ENCODE data around the gene PRRC2B.
"Not testable (repeated sequence)": the region's sequence is repeated elsewhere in the genome, so short reads cannot be mapped to it uniquely, and the experiment has no call there.

The PRRC2B gene

GRCh38 chr9:131438190-131438589, 44.3 kb downstream of the PRRC2B start:
- DNase-seq, result no peak

- no peak for DNase-seq
Observed at GRCh38 chr9:131439224-131439623, 45.3 kb downstream of the PRRC2B start.

- no peak for DNase-seq
Observed at GRCh38 chr9:131441441-131441840, 47.6 kb downstream of the PRRC2B start.

DNA sequence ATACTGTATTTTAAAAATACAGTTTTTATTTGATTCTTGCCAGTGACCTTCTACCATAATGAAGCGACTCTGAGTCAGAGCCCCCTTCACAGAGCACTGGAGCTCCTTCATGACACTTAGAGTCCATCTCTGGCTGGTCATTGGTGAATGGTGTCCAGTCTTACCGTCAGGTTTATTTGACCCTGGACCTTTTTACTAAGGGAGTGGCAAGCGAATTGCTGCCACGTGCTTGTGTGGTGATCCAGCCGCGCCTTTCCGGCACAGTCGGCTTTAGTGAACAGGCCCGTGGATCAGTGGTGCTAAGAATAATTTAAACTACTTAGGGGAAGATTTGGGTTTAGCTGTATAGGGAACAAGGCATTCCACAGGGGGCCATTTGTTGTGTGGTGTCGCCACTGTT, 48.5 kb downstream of the PRRC2B start:
- DNase-seq, result no peak

DNA sequence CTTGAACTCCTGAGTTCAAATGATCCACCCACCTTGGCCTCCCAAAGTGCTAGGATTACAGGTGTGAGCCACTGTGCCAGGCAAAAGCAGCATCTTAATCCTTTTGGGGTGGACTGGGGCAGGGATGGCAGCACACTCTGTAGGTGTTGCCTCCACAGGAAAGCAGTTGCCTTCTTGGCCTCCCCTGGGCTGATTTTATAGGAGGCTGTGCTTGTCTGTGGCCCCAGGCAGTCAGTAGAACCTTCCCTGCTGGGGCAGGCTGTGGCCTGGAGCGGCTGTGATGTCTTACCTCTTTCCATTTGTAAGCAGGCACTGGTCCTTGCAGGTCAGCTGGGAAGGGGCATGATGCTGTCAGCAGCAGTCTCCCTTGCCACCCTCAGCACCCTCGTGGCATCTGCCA, 49.8 kb downstream of the PRRC2B start:
- DNase-seq, result no peak

DNA sequence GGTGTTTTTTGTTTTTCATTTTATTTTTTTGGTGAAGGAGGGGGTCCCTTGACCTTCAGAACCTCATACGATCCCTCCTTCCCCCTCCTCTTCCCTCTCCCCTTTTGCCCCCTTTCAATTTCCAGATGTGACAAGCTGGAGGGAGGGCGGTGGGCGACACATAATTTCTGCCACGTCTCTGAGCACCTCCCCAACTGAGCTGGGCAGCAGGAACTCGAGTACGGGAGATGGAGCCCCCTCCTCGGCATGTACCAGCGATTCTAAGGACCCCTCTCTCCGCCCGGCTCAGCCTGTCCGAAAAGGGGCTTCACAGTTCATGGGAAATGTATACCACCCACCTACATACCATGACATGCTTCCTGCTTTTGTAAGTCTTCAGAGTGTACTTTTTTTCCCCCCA, 52.4 kb downstream of the PRRC2B start:
- no peak for DNase-seq

DNA sequence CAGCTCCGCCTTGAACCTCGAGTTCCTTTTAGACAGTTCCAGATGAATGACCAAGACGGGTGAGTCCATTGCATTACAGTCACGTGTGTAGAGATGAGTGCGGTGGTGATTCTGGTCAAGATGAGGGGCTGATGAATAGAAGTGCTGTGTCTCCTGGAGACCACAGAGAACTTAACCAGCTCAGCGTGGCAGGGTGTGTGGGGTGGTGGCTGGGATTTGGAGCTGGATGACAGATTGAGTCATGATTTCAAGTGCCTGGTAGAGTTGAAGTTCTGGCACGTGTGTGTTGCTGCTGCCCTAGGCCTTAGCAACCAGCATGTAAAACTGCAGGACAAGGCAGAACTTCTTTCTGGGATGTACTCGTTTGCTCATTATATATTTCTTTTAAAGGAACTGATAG, 53.3 kb downstream of the PRRC2B start:
- DNase-seq, result no peak

- DNase-seq, result no peak
Observed at GRCh38 chr9:131447600-131447999, 53.7 kb downstream of the PRRC2B start.

GRCh38 chr9:131448818-131449217, 54.9 kb downstream of the PRRC2B start:
- DNase-seq, result no peak

DNA sequence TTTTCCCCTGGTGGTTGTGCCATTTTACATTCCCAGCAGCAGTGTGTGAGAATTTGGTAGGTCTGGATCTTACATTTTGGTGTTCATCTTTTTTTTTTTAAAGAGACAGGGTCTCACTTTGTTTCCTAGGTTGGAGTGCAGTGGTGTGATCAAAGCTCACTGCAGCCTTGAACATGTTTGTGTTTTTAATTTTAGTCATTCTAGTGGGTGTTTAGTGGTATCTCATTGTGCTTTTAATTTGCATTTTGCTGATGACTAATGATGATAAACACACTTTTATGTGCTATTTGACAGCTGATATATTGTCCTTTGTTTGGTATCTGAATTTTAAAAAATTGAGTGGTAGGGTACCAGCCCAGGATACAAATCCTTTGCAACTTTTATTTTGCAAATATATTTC, 55.4 kb downstream of the PRRC2B start:
- no peak for DNase-seq

DNA sequence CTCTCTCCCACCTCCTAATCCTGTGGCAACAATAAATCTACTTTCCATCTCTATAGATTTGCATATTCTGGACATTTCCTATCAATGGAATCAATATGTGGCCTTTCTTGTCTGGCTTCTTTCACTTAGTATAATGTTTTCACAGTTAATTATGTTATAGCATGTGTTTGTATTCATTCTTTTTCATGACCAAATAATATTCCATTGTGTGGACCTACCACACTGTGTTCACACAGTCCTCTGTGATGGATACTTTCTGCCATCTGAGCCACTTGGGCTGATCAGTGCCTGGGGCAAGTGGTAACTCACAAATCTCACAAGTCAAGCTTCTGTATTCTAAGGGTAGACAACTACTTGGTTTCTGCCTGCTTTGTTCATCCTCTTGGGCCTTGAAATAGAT, 60.1 kb downstream of the PRRC2B start:
- no peak for DNase-seq

- DNase-seq, result not testable (repeated sequence)
Observed at GRCh38 chr9:131455655-131456054, 61.8 kb downstream of the PRRC2B start.

GRCh38 chr9:131457746-131458145, 63.9 kb downstream of the PRRC2B start:
- no peak for DNase-seq

GRCh38 chr9:131459056-131459455, 65.2 kb downstream of the PRRC2B start:
- no peak for DNase-seq

DNA sequence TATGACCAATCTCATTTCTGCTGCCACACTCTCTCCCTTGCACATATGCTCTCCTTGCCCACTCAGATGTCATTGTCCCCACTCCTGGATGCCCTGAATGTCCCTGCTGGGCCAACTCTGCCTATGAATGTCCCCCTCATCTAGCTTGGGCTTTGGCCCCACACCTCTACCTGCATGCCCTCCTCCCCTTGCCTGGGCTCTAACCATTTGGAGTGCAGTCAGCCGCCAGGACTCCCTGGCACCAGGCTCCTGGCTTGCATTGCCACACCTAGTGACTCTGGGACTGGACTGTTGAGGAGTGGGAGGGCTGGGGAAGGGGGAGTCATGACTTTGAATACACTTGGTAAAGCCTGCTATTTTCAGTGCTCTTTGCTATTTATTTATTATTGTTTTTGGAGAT, 67.3 kb downstream of the PRRC2B start:
- DNase-seq, result no peak

DNA sequence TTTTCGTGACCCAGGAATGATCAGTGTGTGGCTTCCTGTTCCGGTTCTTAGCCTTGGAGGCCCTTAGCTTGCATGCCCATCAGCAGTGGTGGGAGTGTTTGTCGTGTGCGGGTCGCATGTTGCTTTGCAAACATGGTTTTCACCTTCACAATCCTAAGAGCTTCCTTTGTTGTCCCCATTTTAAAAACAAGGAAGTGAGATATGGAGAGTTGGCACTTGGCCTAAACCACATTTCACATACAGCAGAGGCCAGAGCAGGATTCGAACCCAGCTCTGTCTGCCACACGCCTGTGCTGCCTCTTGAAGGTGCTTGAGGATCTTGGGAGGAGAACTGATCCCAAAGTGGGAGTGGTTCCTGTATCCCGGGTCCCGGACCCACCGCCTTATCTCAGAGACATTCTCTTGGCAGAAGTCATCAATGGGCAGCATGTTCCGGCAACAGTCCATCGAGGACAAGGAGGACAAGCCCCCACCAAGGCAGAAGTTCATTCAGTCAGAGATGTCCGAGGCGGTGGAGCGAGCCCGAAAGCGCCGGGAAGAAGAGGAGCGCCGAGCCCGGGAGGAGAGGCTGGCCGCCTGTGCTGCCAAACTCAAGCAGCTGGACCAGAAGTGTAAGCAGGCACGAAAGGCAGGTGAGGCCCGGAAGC, 70.6 kb downstream of the PRRC2B start:
- DNase-seq, result no peak

GRCh38 chr9:131465401-131465800, 71.5 kb downstream of the PRRC2B start:
- DNase-seq, result no peak

DNA sequence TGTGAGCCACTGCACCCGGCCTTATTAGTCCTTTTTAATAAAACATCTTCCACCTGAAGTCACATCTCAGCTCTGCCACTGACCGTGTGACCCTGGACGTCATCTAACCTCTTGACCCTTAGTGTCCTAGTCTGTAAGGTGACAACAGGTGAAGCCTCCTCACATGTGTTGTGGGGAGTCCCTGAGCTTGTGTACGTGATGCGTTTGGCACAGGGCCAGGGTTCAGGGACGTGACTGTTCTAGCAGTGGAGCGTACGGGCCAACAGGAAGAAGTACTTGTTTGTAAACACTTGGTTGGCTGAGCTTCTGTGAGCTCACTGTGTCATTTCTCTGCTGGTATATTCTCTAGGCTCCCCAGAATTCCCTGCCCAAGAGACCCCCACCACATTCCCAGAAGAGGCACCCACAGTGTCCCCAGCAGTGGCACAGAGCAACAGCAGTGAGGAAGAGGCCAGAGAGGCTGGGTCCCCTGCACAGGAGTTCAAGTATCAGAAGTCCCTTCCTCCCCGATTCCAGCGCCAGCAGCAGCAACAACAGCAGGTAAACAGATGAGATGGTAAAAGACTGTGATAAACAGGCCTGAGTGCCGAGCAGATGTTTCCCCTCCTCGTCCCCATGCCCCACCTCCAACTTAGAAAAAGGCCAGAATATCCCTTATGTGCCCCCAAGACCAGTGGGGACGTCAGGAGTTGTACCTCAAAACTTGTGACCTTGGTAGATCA, 73.5 kb downstream of the PRRC2B start:
- no peak for DNase-seq

DNA sequence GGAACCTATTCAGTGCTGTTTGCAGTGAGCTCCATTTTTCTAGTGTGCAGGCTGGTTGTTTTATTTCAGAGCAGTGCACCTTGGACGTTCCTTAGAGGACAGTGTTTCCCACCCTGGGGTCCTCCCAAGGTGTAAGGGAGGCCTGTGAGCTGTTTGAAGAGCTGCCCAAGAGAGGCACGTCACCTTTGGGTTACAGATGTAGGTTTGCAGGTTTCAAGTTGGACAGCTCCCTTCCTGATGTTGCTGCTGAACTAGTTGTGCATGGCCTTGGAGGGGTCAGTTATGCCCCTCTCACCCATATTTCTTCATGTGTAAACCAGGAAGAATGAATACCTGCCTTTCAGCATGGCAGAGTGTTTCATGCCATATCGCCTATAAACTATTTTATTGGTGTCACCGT, 74.1 kb downstream of the PRRC2B start:
- no peak for DNase-seq

- DNase-seq, result no peak
Observed at GRCh38 chr9:131469356-131469755, 75.5 kb downstream of the PRRC2B start.

DNA sequence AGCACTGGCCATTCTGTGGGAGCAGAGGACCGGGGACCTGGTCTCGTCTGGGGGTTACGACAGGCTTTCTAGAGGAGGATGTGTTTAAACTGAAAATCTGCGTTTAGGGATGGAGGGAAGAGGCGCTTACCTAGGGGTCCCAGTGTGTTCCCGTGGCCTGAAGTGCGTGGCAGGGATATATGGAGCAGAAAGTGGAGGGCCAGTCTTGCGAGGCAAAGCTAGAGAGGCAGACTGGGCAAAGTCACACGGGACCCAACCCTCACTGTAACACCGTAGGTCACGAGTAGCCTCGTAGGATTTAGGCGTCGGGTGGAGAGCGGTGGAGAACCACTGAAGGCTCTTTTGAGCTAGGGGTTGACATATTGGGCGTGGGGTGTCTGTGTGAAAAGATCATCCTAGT, 76.1 kb downstream of the PRRC2B start:
- DNase-seq, result no peak

GRCh38 chr9:131470581-131470991, 76.7 kb downstream of the PRRC2B start:
- no peak for DNase-seq

- not testable (repeated sequence) for DNase-seq
Observed at GRCh38 chr9:131472085-131472484, 78.2 kb downstream of the PRRC2B start.

GRCh38 chr9:131473198-131473885, 79.5 kb downstream of the PRRC2B start:
- no peak for DNase-seq
